Uterus (tissue), 4 donors: ENCODE data around the gene RNF183. TPM values are rescaled to one million over a fixed set of nuclear protein-coding genes. Genes with fewer than 3 reads are reported as not detected.
A peak's percentile ranks its signal among the peaks of the same experiment; 100 is the strongest.

Source experiments
- DNase-seq, 2 donors: peaks; one replicate each; pipeline ENCODE4 v3.0.0-alpha.2; 2019 to 2020
- H3K27ac ChIP-seq, 2 donors: fragments of 200-600 bp; sonication (generic); 1 replicate in 1 of 2; 2 replicates in 1 of 2; pipeline ENCODE4 v1.5.1; 2016 to 2018
- H3K27me3 ChIP-seq, 2 donors: fragments of 200-600 bp; sonication (generic); one replicate each; pipeline ENCODE4 v1.5.1; 2018 to 2019; ENCODE audit warnings: control low read depth in 1 of 2
- H3K36me3 ChIP-seq, 2 donors: fragments of 200-600 bp; sonication (generic); one replicate each; pipeline ENCODE4 v1.5.1; 2019; ENCODE audit warnings: control low read depth in 1 of 2
- H3K4me1 ChIP-seq, 2 donors: fragments of 200-600 bp; sonication (generic); one replicate each; pipeline ENCODE4 v1.5.1; 2018 to 2019; ENCODE audit warnings: control low read depth in 1 of 2
- H3K4me3 ChIP-seq, 2 donors: fragments of 200-600 bp; sonication (generic); 1 replicate in 1 of 2; 2 replicates in 1 of 2; pipeline ENCODE4 v1.5.1; 2018 to 2019; ENCODE audit warnings: mild to moderate bottlenecking in 1 of 2
- H3K9me3 ChIP-seq, 2 donors: fragments of 200-600 bp; sonication (generic); one replicate each; pipeline ENCODE4 v1.5.1; 2019; ENCODE audit warnings: control low read depth in 1 of 2
- CTCF ChIP-seq, 4 experiments: fragments of 200-600 bp in 2 of 4; fragments of 450-650 bp in 2 of 4; sonication (generic) in 2 of 4; IDR thresholded peaks; one replicate each; pipeline ENCODE4 v1.5.1; 2016 to 2019; ENCODE audit warnings: antibody characterized with exemption in 4 of 4, mild to moderate bottlenecking in 2 of 4, moderate library complexity in 1 of 4
- POLR2A ChIP-seq, 2 donors: fragments of 450-650 bp; IDR thresholded peaks; one replicate each; pipeline ENCODE4 v1.6.1; 2016; ENCODE audit warnings: antibody characterized with exemption in 2 of 2, mild to moderate bottlenecking in 1 of 2, moderate library complexity in 1 of 2
- intact Hi-C: fragments of 100-400 bp; cut with DNase I; formaldehyde crosslinking; loops from one replicate; pipeline ENCODE4 v1.15.1; 2023; ENCODE audit warnings: low total_unique reads
- total RNA-seq, 4 donors: library from RNA; depleted of rRNA in 3 of 4; stranded (reverse); fragments of >200 nt in 3 of 4; gene quantifications; one replicate each; pipeline versions ENCODE4 v1.1.0 to v1.2.4, GENCODE V29; 2014 to 2023
- donor health status: DM: yes; HTN: yes; CAD: no.

RNF183 gene
- total RNA-seq, 4 donors from 2014 or later: 0.35 to 0.82 TPM; not detected in 2

- Histone ChIP-seq H3K9me3 (no peaks in the 10 kb centered on the region), H3K27ac (peak overlapping the region in 1 of 2 donors; percentile 29), H3K4me3 (no peak overlapping the region), H3K36me3 (no peaks in the 10 kb centered on the region), H3K27me3 (no peaks in the 10 kb centered on the region), H3K4me1 (peaks cover 0 to 9% of the 10 kb centered on the region in 2 donors)
- TF ChIP-seq POLR2A (IDR thresholded peaks at IDR 0.05) (no peak), CTCF (IDR thresholded peaks at IDR 0.05) (no peak)
- peak; percentile 44 to 76 for DNase-seq
- intact Hi-C loops: no loop called here
Measured at GRCh38 chr9:113343732-113344231, 40.6 kb upstream of the RNF183 start.

GRCh38 chr9:113341712-113342410 lies 38.7 kb upstream of the RNF183 start:
- no peaks in the 10 kb centered on the region for H3K9me3 ChIP-seq
- H3K4me3 ChIP-seq: no peak overlapping the region
- TF ChIP-seq POLR2A (IDR thresholded peaks at IDR 0.05): no peak
- DNase-seq: no peak
- no peaks in the 10 kb centered on the region for H3K27me3 ChIP-seq
- no peaks in the 10 kb centered on the region for H3K36me3 ChIP-seq
- H3K27ac ChIP-seq: no peak overlapping the region
- intact Hi-C loops: no loop called here
- peaks cover 0 to 9% of the 10 kb centered on the region in 2 donors for H3K4me1 ChIP-seq

GRCh38 chr9:113340011-113340699 lies 37.0 kb upstream of the RNF183 start, which contains the start of gene WDR31:
WDR31 (minus strand) TSS chr9:113340275; CDS start chr9:113332022, 8,253 bp downstream.
- TF ChIP-seq POLR2A (IDR thresholded peaks at IDR 0.05) (peak in 1 of 2 donors; percentile 44), CTCF (IDR thresholded peaks at IDR 0.05) (peak in 1 of 4 experiments; percentile 26)
- peaks cover 0 to 9% of the 10 kb centered on the region in 2 donors for H3K4me1 ChIP-seq
- H3K27me3 ChIP-seq: no peaks in the 10 kb centered on the region
- no peaks in the 10 kb centered on the region for H3K36me3 ChIP-seq
- DNase-seq: peak; percentile 81 to 89
- H3K27ac ChIP-seq: peak within 1 kb of the TSS; percentile 81 to 85
- H3K4me3 ChIP-seq: peak within 1 kb of the TSS; percentile 57 to 63
- no peaks in the 10 kb centered on the region for H3K9me3 ChIP-seq
- intact Hi-C loops: no loop called here

GRCh38 chr9:113337714-113338113 lies 34.5 kb upstream of the RNF183 start:
- TF ChIP-seq CTCF (IDR thresholded peaks at IDR 0.05) (no peak), POLR2A (IDR thresholded peaks at IDR 0.05) (no peak)
- DNase-seq: no peak
- no peaks in the 10 kb centered on the region for H3K27me3 ChIP-seq
- no peak overlapping the region for H3K27ac ChIP-seq
- intact Hi-C loops: loop anchor here (10.0 kb wide), 1 partner anchor 57 kb away; no protein-coding TSS in a partner anchor
- H3K4me3 ChIP-seq: no peak overlapping the region
- no peaks in the 10 kb centered on the region for H3K36me3 ChIP-seq
- H3K4me1 ChIP-seq: peaks cover 0 to 9% of the 10 kb centered on the region in 2 donors
- no peaks in the 10 kb centered on the region for H3K9me3 ChIP-seq

GRCh38 chr9:113331780-113332179 lies 28.6 kb upstream of the RNF183 start:
- Histone ChIP-seq H3K4me1 (no peaks in the 10 kb centered on the region), H3K9me3 (no peaks in the 10 kb centered on the region), H3K27me3 (no peaks in the 10 kb centered on the region), H3K27ac (no peak overlapping the region), H3K4me3 (no peak overlapping the region), H3K36me3 (no peaks in the 10 kb centered on the region)
- DNase-seq: no peak
- TF ChIP-seq POLR2A (IDR thresholded peaks at IDR 0.05): no peak
- no peak for TF ChIP-seq CTCF (IDR thresholded peaks at IDR 0.05)
- intact Hi-C loops: loop anchor here (10.0 kb wide), 1 partner anchor 63 kb away; no protein-coding TSS in a partner anchor
